B cell (primary cell): ENCODE results near the gene LILRA2. TPM values are rescaled to one million over a fixed set of nuclear protein-coding genes. Genes with fewer than 3 reads are reported as not detected.

Experiments
- ATAC-seq: fragments of 200-7000 bp; cut with Tn5 transposase; one replicate; pipeline ENCODE4 v1.10.0; 2021; ENCODE audit warnings: low read depth, mild to moderate bottlenecking, moderate number of reproducible peaks, moderate library complexity
- CTCF ChIA-PET: fragments of 350-600 bp; sonication (Branson Sonifier 250); formaldehyde crosslinking; loops from one replicate; lab custom pipeline; 2021; ENCODE audit warnings: antibody characterized with exemption, inconsistent platforms; lab: Charles Lee
- POLR2A ChIA-PET: fragments of 350-600 bp; sonication (Branson Sonifier 250); formaldehyde crosslinking; loops from one replicate; lab custom pipeline; 2021; ENCODE audit warnings: antibody characterized with exemption; lab: Charles Lee
- DNase-seq: peaks from one replicate; pipeline ENCODE4 v3.0.0; 2013
- H2AFZ ChIP-seq: 2 replicates; pipeline ENCODE4 v1.6.1; 2012; ENCODE audit warnings: mild to moderate bottlenecking, low read depth, low read length; ENCODE audit not compliant: insufficient read depth, poor library complexity, severe bottlenecking
- H3K27ac ChIP-seq, 2 donors: 1 replicate in 1 of 2; 2 replicates in 1 of 2; pipeline ENCODE4 v1.5.1; 2012 to 2013; ENCODE audit warnings: low read length in 2 of 2, mild to moderate bottlenecking in 2 of 2, moderate library complexity in 1 of 2
- H3K27me3 ChIP-seq, 4 experiments: fragments of 200-600 bp in 1 of 4; sonication (generic) in 1 of 4; replicated peaks in 1 of 4; 1 replicate in 2 of 4; 2 replicates in 2 of 4; pipeline versions ENCODE4 v1.6.1 to v1.7.0; 2013 to 2016; ENCODE audit warnings: low read length in 3 of 4, mild to moderate bottlenecking in 2 of 4, mixed read lengths in 1 of 4, moderate library complexity in 1 of 4; ENCODE audit not compliant: insufficient read depth in 4 of 4, control insufficient read depth in 3 of 4; ENCODE audit errors: control extremely low read depth in 1 of 4
- H3K36me3 ChIP-seq, 2 experiments: replicated peaks in 1 of 2; 1 replicate in 1 of 2; 2 replicates in 1 of 2; pipeline versions ENCODE4 v1.6.1 to v1.7.1; 2013; ENCODE audit warnings: low read length in 1 of 2; ENCODE audit not compliant: insufficient read depth in 2 of 2, control insufficient read depth in 1 of 2; ENCODE audit errors: control extremely low read depth in 1 of 2, extremely low read depth in 1 of 2
- H3K4me1 ChIP-seq, 2 donors: fragments of 200-600 bp in 1 of 2; sonication (generic) in 1 of 2; 1 replicate in 1 of 2; 2 replicates in 1 of 2; pipeline versions ENCODE4 v1.5.1 to v1.6.1; 2013 to 2017; ENCODE audit warnings: low read length in 2 of 2; ENCODE audit not compliant: control insufficient read depth in 2 of 2, insufficient read depth in 2 of 2
- H3K4me2 ChIP-seq: replicated peaks from 2 replicates; pipeline ENCODE3; 2012; ENCODE audit warnings: mild to moderate bottlenecking, low read depth, low read length; ENCODE audit not compliant: poor library complexity, severe bottlenecking
- H3K4me3 ChIP-seq, 5 experiments: fragments of 200-600 bp in 1 of 5; sonication (generic) in 1 of 5; 1 replicate in 3 of 5; 2 replicates in 2 of 5; pipeline versions ENCODE4 v1.5.1 to v1.7.0; 2011 to 2016; ENCODE audit warnings: low read length in 4 of 5, mild to moderate bottlenecking in 4 of 5, low read depth in 2 of 5, control low read depth in 1 of 5, moderate library complexity in 1 of 5; ENCODE audit not compliant: insufficient read depth in 1 of 5; ENCODE audit errors: control extremely low read depth in 1 of 5, extremely low read depth in 1 of 5
- H3K79me2 ChIP-seq: fragments of 200-600 bp; sonication (generic); one replicate; pipeline ENCODE4 v1.6.0; 2016; ENCODE audit warnings: low read length; ENCODE audit not compliant: control insufficient read depth, insufficient read depth
- H3K9ac ChIP-seq: fragments of 200-600 bp; sonication (generic); 2 replicates; pipeline ENCODE4 v1.6.1; 2017; ENCODE audit warnings: mild to moderate bottlenecking, low read length, moderate library complexity
- H3K9me3 ChIP-seq, 3 donors: one replicate each; pipeline versions ENCODE4 v1.6.1 to v1.7.1; 2013; ENCODE audit warnings: low read length in 2 of 3; ENCODE audit not compliant: control insufficient read depth in 2 of 3, insufficient read depth in 1 of 3; ENCODE audit errors: control extremely low read depth in 1 of 3
- H4K20me1 ChIP-seq: 2 replicates; pipeline ENCODE4 v1.6.0; 2012; ENCODE audit warnings: mild to moderate bottlenecking, low read length; ENCODE audit not compliant: insufficient read depth, control insufficient read depth, poor library complexity, severe bottlenecking
- H3K27ac Mint-ChIP-seq: one replicate; pipeline ENCODE4 v1.8.0; 2021; ENCODE audit warnings: mixed read lengths
- H3K27me3 Mint-ChIP-seq: one replicate; pipeline ENCODE4 v1.8.0; 2021; ENCODE audit warnings: mixed read lengths
- H3K4me1 Mint-ChIP-seq: one replicate; pipeline ENCODE4 v1.8.0; 2021; ENCODE audit warnings: mixed read lengths
- H3K4me3 Mint-ChIP-seq: one replicate; pipeline ENCODE4 v1.8.0; 2021; ENCODE audit warnings: mixed read lengths
- H3K9me3 Mint-ChIP-seq: one replicate; pipeline ENCODE4 v1.8.0; 2022; ENCODE audit warnings: mixed read lengths; ENCODE audit not compliant: insufficient read depth
- CTCF ChIP-seq: fragments of 200-600 bp; IDR thresholded peaks from one replicate; pipeline ENCODE4 v1.8.0; 2022; ENCODE audit warnings: antibody characterized with exemption, mild to moderate bottlenecking
- EZH2 ChIP-seq: IDR thresholded peaks from 2 replicates; pipeline ENCODE4 v1.6.1; 2012; ENCODE audit warnings: borderline replicate concordance, low read depth, mild to moderate bottlenecking, moderate library complexity, low read length; ENCODE audit not compliant: insufficient read depth, poor library complexity, severe bottlenecking
- WGBS: methylation state at CpG from one replicate; pipeline ENCODE4 v1.1.5; 2013; ENCODE audit warnings: missing lambda C conversion rate; ENCODE audit not compliant: insufficient coverage; 5-methylcytosine and 5-hydroxymethylcytosine counted together
- intact Hi-C: fragments of 100-400 bp; cut with micrococcal nuclease; formaldehyde crosslinking; loops from one replicate; pipeline ENCODE4 v1.10.0; 2022
- polyA plus RNA-seq: library from polyadenylated mRNA; depleted of rRNA; stranded (reverse); fragments of >200 nt; gene quantifications from 2 replicates; pipeline ENCODE4 v1.2.3, GENCODE V29; 2012
- total RNA-seq, 2 donors: library from RNA; stranded (reverse); fragments of 120-200 nt in 1 of 2; gene quantifications; 1 replicate in 1 of 2; 2 replicates in 1 of 2; pipeline versions ENCODE4 v1.2.3 to v1.2.4, GENCODE V29; 2013 to 2022

The LILRA2 gene
- total and polyA plus RNA-seq, 2 donors (not counting 1 experiment from before 2014, with no cell fraction given), result 0.25 to 2.8 TPM

GRCh38 chr19:54548806-54549205 lies 24.8 kb upstream of the LILRA2 start:
- H3K4me1 Mint-ChIP-seq, result peaks cover 14% of the 10 kb centered on the region

GRCh38 chr19:54549224-54549623 lies 24.4 kb upstream of the LILRA2 start:
- H3K4me3 Mint-ChIP-seq, result no peak overlapping the region
- Histone ChIP-seq H3K4me3 (no peak overlapping the region), H4K20me1 (no peaks in the 10 kb centered on the region), H3K4me2 (no peak overlapping the region), H3K4me1 (peaks cover 12 to 14% of the 10 kb centered on the region in 2 donors), H3K79me2 (no peaks in the 10 kb centered on the region), H3K9me3 (no peaks in the 10 kb centered on the region), H3K27ac (no peak overlapping the region), H3K9ac (no peak overlapping the region), H3K36me3 (no peaks in the 10 kb centered on the region), H3K27me3 (peaks cover 0 to 5% (median 0%) of the 10 kb centered on the region in 4 experiments), H2AFZ (no peak overlapping the region)
- WGBS, result 83% methylated on average over 14 of the region's 14 CpGs
- CTCF ChIA-PET, result no interaction called here
- H3K4me1 Mint-ChIP-seq, result peaks cover 14% of the 10 kb centered on the region
- intact Hi-C loops, result no loop called here
- no peaks in the 10 kb centered on the region for H3K9me3 Mint-ChIP-seq
- POLR2A ChIA-PET, result no interaction called here
- peaks cover 14% of the 10 kb centered on the region for H3K27me3 Mint-ChIP-seq
- H3K27ac Mint-ChIP-seq, result no peak overlapping the region
- no peak for TF ChIP-seq EZH2
- TF ChIP-seq CTCF, result no peak
- DNase-seq, result no peak
- ATAC-seq, result no peak

More at GRCh38 chr19:54548806-54549205, 24.8 kb upstream of the LILRA2 start:
- peaks cover 0 to 5% (median 0%) of the 10 kb centered on the region in 4 experiments for H3K27me3 ChIP-seq
- intact Hi-C loops, result no loop called here
- CTCF ChIA-PET, result no interaction called here
- no peaks in the 10 kb centered on the region for H3K9me3 ChIP-seq
- H4K20me1 ChIP-seq, result no peaks in the 10 kb centered on the region
- no peak overlapping the region for H2AFZ ChIP-seq
- H3K4me1 ChIP-seq, result peaks cover 12 to 14% of the 10 kb centered on the region in 2 donors
- WGBS, result 91% methylated on average over 16 of the region's 16 CpGs
- H3K27me3 Mint-ChIP-seq, result peaks cover 14% of the 10 kb centered on the region
- no peaks in the 10 kb centered on the region for H3K9me3 Mint-ChIP-seq
- H3K36me3 ChIP-seq, result no peaks in the 10 kb centered on the region
- no peak overlapping the region for H3K4me3 ChIP-seq
- H3K27ac Mint-ChIP-seq, result no peak overlapping the region
- ATAC-seq (no peak), DNase-seq (no peak)
- no peaks in the 10 kb centered on the region for H3K79me2 ChIP-seq
- H3K4me2 ChIP-seq, result no peak overlapping the region
- POLR2A ChIA-PET, result no interaction called here
- H3K9ac ChIP-seq, result no peak overlapping the region
- no peak overlapping the region for H3K4me3 Mint-ChIP-seq
- H3K27ac ChIP-seq, result no peak overlapping the region
- TF ChIP-seq CTCF (no peak), EZH2 (no peak)
